Cardiac muscle cell (in vitro differentiated cells and primary cell): ENCODE measurements around the gene DCAF12. TPM values are rescaled to one million over a fixed set of nuclear protein-coding genes. Genes with fewer than 3 reads are reported as not detected.
A peak's percentile ranks its signal among the peaks of the same experiment; 100 is the strongest.

ENCODE experiments used
- DNase-seq, 2 donors: peaks; one replicate each; pipeline versions ENCODE4 v3.0.0 to v3.0.0-alpha.2; 2010 to 2017; ENCODE audit warnings: low read depth in 1 of 2, low spot score in 1 of 2
- H3K27ac ChIP-seq: fragments of 200-600 bp; sonication (generic); 2 replicates; pipeline ENCODE4 v1.5.1; 2016
- H3K27me3 ChIP-seq: fragments of 200-600 bp; sonication (generic); 2 replicates; pipeline ENCODE4 v1.6.0; 2016; ENCODE audit warnings: control low read depth
- H3K36me3 ChIP-seq: fragments of 200-600 bp; sonication (generic); 2 replicates; pipeline ENCODE4 v1.5.1; 2016; ENCODE audit warnings: control low read depth
- H3K4me1 ChIP-seq: fragments of 200-600 bp; sonication (generic); 2 replicates; pipeline ENCODE4 v1.8.1; 2017; ENCODE audit warnings: low read depth, mild to moderate bottlenecking, mixed run types
- H3K4me3 ChIP-seq: fragments of 200-600 bp; sonication (generic); 2 replicates; pipeline ENCODE4 v1.5.1; 2016; ENCODE audit warnings: mild to moderate bottlenecking
- H3K9me3 ChIP-seq: fragments of 200-600 bp; sonication (generic); 2 replicates; pipeline ENCODE4 v1.5.1; 2017; ENCODE audit warnings: low read depth, mild to moderate bottlenecking, control low read depth
- CTCF ChIP-seq: IDR thresholded peaks from 2 replicates; pipeline ENCODE4 v1.5.1; 2012; ENCODE audit warnings: low read depth, mild to moderate bottlenecking, low read length
- polyA plus RNA-seq: library from polyadenylated mRNA; unstranded; fragments of >200 nt; fragmentation: Nextera tagmentation; extraction: Ambion mirVana; gene quantifications from 2 replicates; pipeline ENCODE4 v1.2.1, GENCODE V29; 2016
- total RNA-seq: library from RNA; depleted of rRNA; stranded (reverse); fragments of >200 nt; gene quantifications from 2 replicates; pipeline ENCODE4 v1.2.3, GENCODE V29; 2016

The DCAF12 gene
- total and polyA plus RNA-seq, 2 experiments from 2014 or later, result 27.1 to 31.7 TPM

DNA sequence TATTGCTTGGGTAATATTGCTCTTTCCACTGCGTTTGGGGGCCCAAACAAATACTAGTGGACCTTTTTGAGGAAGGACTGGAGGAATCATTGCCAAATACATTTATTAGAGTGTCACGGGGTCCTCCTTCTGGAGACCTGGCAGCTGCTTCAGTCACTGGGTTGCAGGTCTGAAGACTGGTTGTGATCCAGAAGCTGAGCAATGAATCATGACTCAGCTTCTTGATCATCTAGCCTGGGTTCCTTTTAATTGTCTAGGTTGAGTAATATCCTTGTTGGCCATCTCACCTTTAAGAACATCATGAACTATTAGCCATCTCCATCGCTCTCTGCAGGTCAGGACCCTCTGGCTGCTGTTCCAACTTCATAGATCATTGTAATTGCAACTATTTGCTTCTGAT, 36.9 kb upstream of the DCAF12 start:
- H3K4me3 ChIP-seq, result no peak overlapping the region
- H3K9me3 ChIP-seq, result no peaks in the 10 kb centered on the region
- no peaks in the 10 kb centered on the region for H3K36me3 ChIP-seq
- H3K4me1 ChIP-seq, result peaks cover 3% of the 10 kb centered on the region
- DNase-seq, result peak in 1 of 2 donors; percentile 32
- H3K27ac ChIP-seq, result no peak overlapping the region
- no peaks in the 10 kb centered on the region for H3K27me3 ChIP-seq
- no peak for TF ChIP-seq CTCF

DNA sequence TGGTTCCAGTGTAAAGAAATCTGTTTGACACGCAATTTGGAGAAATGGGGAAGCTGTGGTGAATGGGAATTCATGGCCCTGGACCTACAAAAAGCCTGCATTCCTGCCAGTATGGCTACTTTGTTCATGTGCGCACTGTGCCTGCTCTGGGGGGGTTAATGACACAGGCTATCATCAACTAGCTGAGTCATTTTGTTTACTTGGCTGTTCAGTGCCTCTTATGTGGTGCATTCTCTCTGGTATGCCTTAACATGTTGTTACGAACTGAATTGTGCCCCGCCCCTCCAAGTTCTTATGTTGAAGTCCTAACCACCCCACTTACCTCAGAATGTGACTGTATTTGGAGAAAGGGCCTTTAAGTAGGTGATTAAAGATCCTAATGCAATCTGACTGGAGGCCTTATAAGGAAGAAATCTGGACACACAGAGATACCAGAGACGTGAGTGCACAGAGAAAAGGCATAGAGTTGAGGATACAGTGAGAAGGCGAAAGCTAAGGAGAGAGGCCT, 31.9 kb upstream of the DCAF12 start:
- H3K9me3 ChIP-seq, result no peaks in the 10 kb centered on the region
- no peak overlapping the region for H3K4me3 ChIP-seq
- H3K27ac ChIP-seq, result peak overlapping the region; percentile 83
- peak; percentile 59 to 71 for DNase-seq
- H3K27me3 ChIP-seq, result no peaks in the 10 kb centered on the region
- H3K4me1 ChIP-seq, result peaks cover 6% of the 10 kb centered on the region
- no peaks in the 10 kb centered on the region for H3K36me3 ChIP-seq
- TF ChIP-seq CTCF, result no peak

DNA sequence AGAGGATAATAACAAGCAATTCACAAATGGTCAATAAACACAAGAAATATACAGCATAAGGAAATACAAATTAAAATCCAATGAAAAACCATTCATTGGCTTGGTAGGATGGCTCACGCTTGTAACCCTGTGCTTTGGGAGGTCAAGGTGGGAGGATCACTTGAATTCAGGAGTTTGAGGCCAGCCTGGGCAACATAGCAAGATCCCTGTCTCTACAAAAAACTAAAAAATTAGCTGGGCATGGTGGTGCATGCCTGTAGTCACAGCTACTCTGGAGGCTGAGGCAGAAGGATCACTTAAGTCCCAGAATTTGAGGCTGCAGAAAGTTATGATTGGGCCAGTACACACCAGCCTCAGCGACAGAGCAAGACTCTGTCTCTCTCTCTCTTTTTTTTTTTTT, 31.4 kb upstream of the DCAF12 start:
- TF ChIP-seq CTCF, result no peak
- Histone ChIP-seq H3K4me1 (peaks cover 6% of the 10 kb centered on the region), H3K36me3 (no peaks in the 10 kb centered on the region), H3K9me3 (no peaks in the 10 kb centered on the region), H3K27ac (peak overlapping the region; percentile 83), H3K4me3 (no peak overlapping the region), H3K27me3 (no peaks in the 10 kb centered on the region)
- no peak for DNase-seq

GRCh38 chr9:34157318-34157717, 30.8 kb upstream of the DCAF12 start:
- Histone ChIP-seq H3K27me3 (no peaks in the 10 kb centered on the region), H3K36me3 (no peaks in the 10 kb centered on the region), H3K9me3 (no peaks in the 10 kb centered on the region), H3K4me1 (peaks cover 6% of the 10 kb centered on the region), H3K4me3 (no peak overlapping the region), H3K27ac (peak overlapping the region; percentile 83)
- DNase-seq, result no peak
- TF ChIP-seq CTCF, result no peak

DNA sequence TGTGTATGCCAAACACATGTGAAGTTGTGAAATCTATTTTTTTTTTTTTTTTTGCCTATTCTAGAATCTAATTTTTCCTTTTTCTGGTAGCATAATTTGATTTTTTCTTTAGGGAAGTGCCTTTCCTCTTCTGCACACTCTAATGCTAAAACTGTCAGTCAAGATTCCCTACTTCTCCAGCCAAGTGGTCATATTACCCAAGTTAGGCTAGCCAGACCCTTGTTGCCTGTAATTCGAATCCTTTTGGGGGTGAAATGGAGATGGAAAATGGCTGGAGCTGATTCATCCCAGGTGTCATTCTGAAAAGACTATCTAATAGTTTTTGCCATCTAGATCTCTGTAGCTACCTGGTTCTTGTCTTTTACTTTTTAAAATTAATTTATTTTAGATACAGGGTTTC, 27.6 kb upstream of the DCAF12 start:
- Histone ChIP-seq H3K4me3 (no peak overlapping the region), H3K36me3 (no peaks in the 10 kb centered on the region), H3K27ac (no peak overlapping the region), H3K27me3 (no peaks in the 10 kb centered on the region), H3K9me3 (no peaks in the 10 kb centered on the region), H3K4me1 (peaks cover 6% of the 10 kb centered on the region)
- no peak for DNase-seq
- TF ChIP-seq CTCF, result no peak

DNA sequence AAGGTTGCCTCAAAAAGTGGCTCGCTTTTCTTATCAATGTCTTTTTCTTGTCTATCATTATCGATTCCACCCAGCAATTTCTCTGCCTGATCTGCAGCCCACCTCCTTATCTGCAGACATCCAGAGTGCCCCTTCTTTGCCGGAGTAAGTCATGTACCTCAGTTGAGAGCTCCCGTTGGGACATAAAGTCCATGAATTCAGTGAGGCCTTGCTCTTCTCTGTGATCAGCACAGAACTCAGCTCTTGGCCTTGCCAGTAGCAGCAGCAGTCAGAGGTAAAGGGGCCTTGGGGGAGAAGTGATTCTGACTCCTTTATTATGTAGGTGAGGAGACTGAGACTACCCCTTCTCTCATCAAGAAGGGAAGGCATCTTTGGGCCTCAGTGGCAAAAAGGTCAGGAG, 24.9 kb upstream of the DCAF12 start:
- Histone ChIP-seq H3K4me3 (no peak overlapping the region), H3K27ac (no peak overlapping the region)

More for the DNA sequence above, 24.9 kb upstream of the DCAF12 start:
- no peak for TF ChIP-seq CTCF
- H3K27me3 ChIP-seq, result no peaks in the 10 kb centered on the region
- no peaks in the 10 kb centered on the region for H3K9me3 ChIP-seq
- no peaks in the 10 kb centered on the region for H3K36me3 ChIP-seq
- H3K4me1 ChIP-seq, result no peaks in the 10 kb centered on the region
- no peak for DNase-seq
